IMR-90 (cell line): ENCODE results near the gene PLTP. TPM values are rescaled to one million over a fixed set of nuclear protein-coding genes. Genes with fewer than 3 reads are reported as not detected.

ENCODE experiments used
- ATAC-seq: fragments of 200-7000 bp; cut with Tn5 transposase; 2 replicates; pipeline ENCODE4 v1.9.1; 2020; ENCODE audit warnings: low read depth, mild to moderate bottlenecking, moderate library complexity
- BruUV-seq: library from RNA; stranded (reverse); fragments of 400-500 nt; replicated peaks from 2 replicates; lab custom pipeline; 2021; lab: Mats Ljungman, UMichigan
- CTCF ChIA-PET: fragments of 300-600 bp; formaldehyde crosslinking; extraction: SDS; loops from one replicate; lab custom pipeline; 2021; ENCODE audit warnings: antibody characterized with exemption; lab: Yijun Ruan, JAX
- POLR2A ChIA-PET: fragments of 300-600 bp; sonication (Branson Sonifier 250); formaldehyde crosslinking; loops from one replicate; lab custom pipeline; 2022; ENCODE audit warnings: antibody characterized with exemption; ENCODE audit not compliant: unreplicated experiment; lab: Charles Lee
- DNase-seq: peaks from one replicate; pipeline ENCODE4 v3.0.0; 2013
- H2AFZ ChIP-seq: replicated peaks from 2 replicates; pipeline ENCODE3; 2013; ENCODE audit warnings: low read length, mild to moderate bottlenecking; ENCODE audit not compliant: poor library complexity
- H2AK5ac ChIP-seq: 2 replicates; pipeline ENCODE4 v1.6.1; 2013; ENCODE audit warnings: low read depth, low read length, inconsistent platforms
- H2AK9ac ChIP-seq: replicated peaks from 2 replicates; pipeline ENCODE3; 2013; ENCODE audit warnings: mild to moderate bottlenecking, low read depth, low read length, moderate library complexity; ENCODE audit not compliant: poor library complexity
- H2BK120ac ChIP-seq: 2 replicates; pipeline ENCODE4 v1.6.1; 2013; ENCODE audit warnings: low read depth, low read length, inconsistent platforms
- H2BK15ac ChIP-seq: 3 replicates; pipeline ENCODE4 v1.6.1; 2013; ENCODE audit warnings: low read depth, low read length, inconsistent platforms
- H2BK20ac ChIP-seq: 2 replicates; pipeline ENCODE4 v1.6.1; 2013; ENCODE audit warnings: low read depth, mild to moderate bottlenecking, inconsistent platforms, low read length, moderate library complexity
- H2BK5ac ChIP-seq: 2 replicates; pipeline ENCODE4 v1.6.1; 2013; ENCODE audit warnings: mild to moderate bottlenecking, low read depth, low read length, inconsistent platforms; ENCODE audit not compliant: poor library complexity, severe bottlenecking
- H3K14ac ChIP-seq: replicated peaks from 2 replicates; pipeline ENCODE4 v1.6.1; 2013; ENCODE audit warnings: low read depth, low read length, inconsistent platforms
- H3K18ac ChIP-seq: 2 replicates; pipeline ENCODE4 v1.6.1; 2013; ENCODE audit warnings: low read depth, low read length, control low read depth
- H3K23ac ChIP-seq: 2 replicates; pipeline ENCODE4 v1.6.1; 2013; ENCODE audit warnings: low read depth, low read length, inconsistent platforms
- H3K27ac ChIP-seq: 2 replicates; pipeline ENCODE4 v1.5.1; 2013; ENCODE audit warnings: mild to moderate bottlenecking, control low read depth, low read length; ENCODE audit not compliant: insufficient read depth
- H3K27me3 ChIP-seq: 2 replicates; pipeline ENCODE4 v1.6.1; 2013; ENCODE audit warnings: low read length; ENCODE audit not compliant: control insufficient read depth, insufficient read depth
- H3K36me3 ChIP-seq: 2 replicates; pipeline ENCODE4 v1.6.1; 2013; ENCODE audit warnings: low read length, mixed read lengths; ENCODE audit not compliant: control insufficient read depth, insufficient read depth
- H3K4ac ChIP-seq: 2 replicates; pipeline ENCODE4 v1.6.1; 2013; ENCODE audit warnings: low read depth, low read length, inconsistent platforms
- H3K4me1 ChIP-seq: 2 replicates; pipeline ENCODE4 v1.6.1; 2013; ENCODE audit warnings: low read length, mixed read lengths; ENCODE audit not compliant: control insufficient read depth, insufficient read depth
- H3K4me2 ChIP-seq: 2 replicates; pipeline ENCODE4 v1.6.1; 2013; ENCODE audit warnings: low read depth, mild to moderate bottlenecking, control low read depth, low read length, moderate library complexity
- H3K4me3 ChIP-seq: 2 replicates; pipeline ENCODE4 v1.5.1; 2013; ENCODE audit warnings: low read depth, mild to moderate bottlenecking, control low read depth, low read length, moderate library complexity; ENCODE audit not compliant: insufficient read depth
- H3K56ac ChIP-seq: 2 replicates; pipeline ENCODE4 v1.6.1; 2013; ENCODE audit warnings: low read length, inconsistent platforms; ENCODE audit not compliant: insufficient read depth; ENCODE audit errors: extremely low read depth
- H3K79me1 ChIP-seq, 2 experiments: 2 replicates each; pipeline ENCODE4 v1.6.1; 2013; ENCODE audit warnings: low read length in 2 of 2, inconsistent platforms in 1 of 2, low read depth in 1 of 2
- H3K9ac ChIP-seq: 2 replicates; pipeline ENCODE4 v1.6.1; 2013; ENCODE audit warnings: low read depth, low read length, control low read depth
- H3K9me1 ChIP-seq: 2 replicates; pipeline ENCODE4 v1.6.1; 2013; ENCODE audit warnings: low read length, inconsistent platforms; ENCODE audit not compliant: insufficient read depth
- H3K9me3 ChIP-seq: 2 replicates; pipeline ENCODE4 v1.6.1; 2013; ENCODE audit warnings: low read length; ENCODE audit not compliant: control insufficient read depth, insufficient read depth
- H4K20me1 ChIP-seq: 2 replicates; pipeline ENCODE4 v1.6.1; 2013; ENCODE audit warnings: low read length, inconsistent platforms; ENCODE audit not compliant: insufficient read depth
- H4K5ac ChIP-seq: 2 replicates; pipeline ENCODE4 v1.6.1; 2013; ENCODE audit warnings: mild to moderate bottlenecking, low read depth, low read length, control low read depth
- H4K8ac ChIP-seq, 2 experiments: 2 replicates each; pipeline ENCODE4 v1.6.1; 2013; ENCODE audit warnings: low read depth in 2 of 2, low read length in 2 of 2, control low read depth in 1 of 2, inconsistent platforms in 1 of 2
- H4K91ac ChIP-seq: 2 replicates; pipeline ENCODE4 v1.6.1; 2013; ENCODE audit warnings: low read depth, low read length, inconsistent platforms; ENCODE audit not compliant: insufficient read depth
- BHLHE40 ChIP-seq: fragments of 150-350 bp; IDR thresholded peaks from 2 replicates; pipeline ENCODE4 v1.6.1; 2016; ENCODE audit warnings: mild to moderate bottlenecking, low read depth, low read length
- CEBPB ChIP-seq: IDR thresholded peaks from 2 replicates; pipeline ENCODE4 v1.6.1; 2012; ENCODE audit warnings: low read depth, low read length, improper control_type of control experiment
- CHD1 ChIP-seq: IDR thresholded peaks from 2 replicates; pipeline ENCODE4 v1.6.1; 2012; ENCODE audit warnings: low read depth, low read length, improper control_type of control experiment
- CTCF ChIP-seq: conservative IDR thresholded peaks from 2 replicates; pipeline ENCODE4 v1.5.1; 2012; ENCODE audit warnings: mild to moderate bottlenecking, low read depth, low read length, improper control_type of control experiment
- ELK1 ChIP-seq: fragments of 150-350 bp; IDR thresholded peaks from 2 replicates; pipeline ENCODE4 v1.6.1; 2016; ENCODE audit warnings: low read depth, mild to moderate bottlenecking, low read length, moderate library complexity, borderline replicate concordance
- FOS ChIP-seq: fragments of 150-350 bp; IDR thresholded peaks from 2 replicates; pipeline ENCODE4 v1.6.1; 2016; ENCODE audit warnings: low read depth, low read length
- MAFK ChIP-seq: IDR thresholded peaks from 2 replicates; pipeline ENCODE4 v1.6.1; 2012; ENCODE audit warnings: low read depth, low read length, improper control_type of control experiment
- MAZ ChIP-seq: IDR thresholded peaks from 2 replicates; pipeline ENCODE4 v1.6.1; 2012; ENCODE audit warnings: low read depth, mild to moderate bottlenecking, low read length, improper control_type of control experiment, moderate library complexity, borderline replicate concordance
- MXI1 ChIP-seq: IDR thresholded peaks from 2 replicates; pipeline ENCODE4 v1.6.1; 2012; ENCODE audit warnings: low read depth, mild to moderate bottlenecking, low read length, moderate library complexity, borderline replicate concordance
- NFE2L2 ChIP-seq: fragments of 150-350 bp; IDR thresholded peaks from 2 replicates; pipeline ENCODE4 v1.6.1; 2016; ENCODE audit warnings: low read depth, mild to moderate bottlenecking, low read length
- RCOR1 ChIP-seq: IDR thresholded peaks from 2 replicates; pipeline ENCODE4 v1.6.1; 2012; ENCODE audit warnings: mild to moderate bottlenecking, low read length, improper control_type of control experiment; ENCODE audit not compliant: insufficient replicate concordance
- SMC3 ChIP-seq: fragments of 150-350 bp; IDR thresholded peaks from 2 replicates; pipeline ENCODE4 v1.6.1; 2016; ENCODE audit warnings: low read depth, mild to moderate bottlenecking, antibody characterized with exemption, low read length, moderate library complexity
- USF2 ChIP-seq: fragments of 150-350 bp; IDR thresholded peaks from 2 replicates; pipeline ENCODE4 v1.6.1; 2017; ENCODE audit warnings: mild to moderate bottlenecking, antibody characterized with exemption, low read length, low read depth
- WGBS, 2 experiments: methylation state at CpG; one replicate each; pipeline versions ENCODE4 v1.1.5 to v1.1.7; 2013; ENCODE audit warnings: missing lambda C conversion rate in 2 of 2; ENCODE audit not compliant: insufficient read length in 1 of 2; ENCODE audit errors: extremely low coverage in 2 of 2; 5-methylcytosine and 5-hydroxymethylcytosine counted together
- dilution Hi-C: fragments of 300-500 bp; cut with HindIII; formaldehyde crosslinking; loops from one replicate; pipeline ENCODE4 v1.14.3; 2018; ENCODE audit warnings: low sequenced_read_pairs; ENCODE audit not compliant: unreplicated experiment
- in situ Hi-C: fragments of 300-500 bp; cut with MboI; formaldehyde crosslinking; loops from 3 replicates; pipeline ENCODE4 v1.14.3; 2019; ENCODE audit warnings: low sequenced_read_pairs, inconsistent platforms, mixed read lengths
- intact Hi-C: fragments of 100-400 bp; cut with micrococcal nuclease; formaldehyde crosslinking; loops from 2 replicates; pipeline ENCODE4 v1.10.0; 2022
- polyA plus RNA-seq, 3 experiments: library from polyadenylated mRNA; depleted of rRNA; stranded (reverse); fragments of >200 nt; gene quantifications; 2 replicates each; pipeline ENCODE4 v1.2.3, GENCODE V29; 2012; ENCODE audit warnings: low replicate concordance in 1 of 3
- total RNA-seq: library from RNA; depleted of rRNA; stranded (reverse); fragments of >200 nt; gene quantifications from 2 replicates; pipeline ENCODE4 v1.2.3, GENCODE V29; 2012

The PLTP gene
- total and polyA plus RNA-seq, 2 of the 4 experiments (the other 2 are of a cell fraction): 5.4 to 55.8 TPM

GRCh38 chr20:45946149-45946970 lies 34.4 kb upstream of the PLTP start:
- Histone ChIP-seq H3K4me3 (no peak overlapping the region), H3K27ac (no peak overlapping the region), H3K4me2 (no peak overlapping the region), H2BK5ac (no peak overlapping the region), H2AFZ (no peak overlapping the region), H3K9me1 (0 out of 2 replicates have a peak, but pooled peaks cover 3% of the 10 kb centered on the region), H4K8ac (no peak overlapping the region), H2BK120ac (no peak overlapping the region), H3K9me3 (no peaks in the 10 kb centered on the region), H3K9ac (no peak overlapping the region), H3K4ac (no peak overlapping the region), H3K27me3 (no peaks in the 10 kb centered on the region), H4K91ac (no peak overlapping the region), H2BK20ac (no peak overlapping the region), H3K18ac (no peak overlapping the region), H2AK5ac (no peak overlapping the region), H3K79me1 (no peaks in the 10 kb centered on the region; a peak in 1 of 4 replicates), H3K56ac (no peak overlapping the region), H4K20me1 (peaks cover 7% of the 10 kb centered on the region; the same call in 1 of the 2 replicates), H3K4me1 (no peaks in the 10 kb centered on the region), H3K36me3 (peaks cover 84% of the 10 kb centered on the region), H2AK9ac (no peak overlapping the region), H3K23ac (no peak overlapping the region), H3K14ac (no peak overlapping the region), H2BK15ac (no peak overlapping the region), H4K5ac (no peak overlapping the region)
- dilution Hi-C loops: no loop called here
- TF ChIP-seq MAFK: no peak
- TF ChIP-seq NFE2L2: no peak
- TF ChIP-seq USF2: no peak
- TF ChIP-seq ELK1: no peak
- TF ChIP-seq CTCF: no peak
- no peak for TF ChIP-seq CEBPB
- no peak for TF ChIP-seq BHLHE40
- TF ChIP-seq RCOR1: no peak
- no peak for TF ChIP-seq MXI1
- TF ChIP-seq MAZ: no peak
- TF ChIP-seq CHD1: no peak
- no peak for TF ChIP-seq SMC3
- TF ChIP-seq FOS: no peak
- DNase-seq (no peak), ATAC-seq (no peak)
- ChIA-PET POLR2A (no interaction called here), CTCF (interaction anchor here (0.6 kb wide), 1 partner anchor 24 kb away, joined by 4 read pairs; no protein-coding TSS in a partner anchor)
- intact Hi-C loops: no loop called here
- no TSS peak for BruUV-seq
- in situ Hi-C loops: no loop called here
- WGBS, 2 experiments: 95% methylated on average over 7 of the region's 20 CpGs; no CpG with 5 or more reads in 1 of the 2 experiments
